CD14-positive monocyte (primary cell): ENCODE results near the gene SPAG9. TPM values are rescaled to one million over a fixed set of nuclear protein-coding genes. Genes with fewer than 3 reads are reported as not detected.

Experiments used
- DNase-seq, 3 donors: peaks; one replicate each; pipeline ENCODE4 v3.0.0-alpha.2; 2011 to 2022
- H2AFZ ChIP-seq: 2 replicates; pipeline ENCODE4 v1.6.0; 2012; ENCODE audit warnings: mild to moderate bottlenecking, low read depth, low read length, inconsistent platforms; ENCODE audit not compliant: insufficient read depth, poor library complexity, severe bottlenecking
- H3K27ac ChIP-seq, 2 donors: 1 replicate in 1 of 2; 2 replicates in 1 of 2; pipeline ENCODE4 v1.5.1; 2012 to 2013; ENCODE audit warnings: low read length in 2 of 2, control low read depth in 1 of 2, inconsistent platforms in 1 of 2, low read depth in 1 of 2, mild to moderate bottlenecking in 1 of 2
- H3K27me3 ChIP-seq, 2 donors: one replicate each; pipeline versions ENCODE4 v1.6.0 to v1.6.1; 2011 to 2013; ENCODE audit warnings: low read length in 2 of 2; ENCODE audit not compliant: control insufficient read depth in 2 of 2, insufficient read depth in 2 of 2
- H3K36me3 ChIP-seq, 2 donors: replicated peaks in 1 of 2; 1 replicate in 1 of 2; 2 replicates in 1 of 2; pipeline versions ENCODE4 v1.5.1 to v1.6.1; 2012 to 2013; ENCODE audit warnings: low read length in 2 of 2, control low read depth in 1 of 2, inconsistent platforms in 1 of 2, mild to moderate bottlenecking in 1 of 2; ENCODE audit not compliant: insufficient read depth in 2 of 2, control insufficient read depth in 1 of 2
- H3K4me1 ChIP-seq, 2 donors: 1 replicate in 1 of 2; 2 replicates in 1 of 2; pipeline versions ENCODE4 v1.5.1 to v1.6.1; 2012 to 2013; ENCODE audit warnings: low read length in 2 of 2, control low read depth in 1 of 2, inconsistent platforms in 1 of 2, mild to moderate bottlenecking in 1 of 2, moderate library complexity in 1 of 2; ENCODE audit not compliant: insufficient read depth in 2 of 2, control insufficient read depth in 1 of 2
- H3K4me2 ChIP-seq: replicated peaks from 2 replicates; pipeline ENCODE3; 2012; ENCODE audit warnings: low read length, moderate library complexity, mild to moderate bottlenecking; ENCODE audit not compliant: poor library complexity, severe bottlenecking; ENCODE audit errors: extremely low read depth
- H3K4me3 ChIP-seq, 3 experiments: fragments of 200-600 bp in 1 of 3; sonication (generic) in 1 of 3; replicated peaks in 1 of 3; 1 replicate in 2 of 3; 2 replicates in 1 of 3; pipeline ENCODE4 v1.5.1; 2011 to 2013; ENCODE audit warnings: low read length in 3 of 3, mild to moderate bottlenecking in 3 of 3, control low read depth in 2 of 3, low read depth in 2 of 3, inconsistent platforms in 1 of 3, moderate library complexity in 1 of 3
- H3K79me2 ChIP-seq: 2 replicates; pipeline ENCODE4 v1.6.0; 2012; ENCODE audit warnings: mild to moderate bottlenecking, control low read depth, inconsistent platforms, low read length, moderate library complexity; ENCODE audit not compliant: insufficient read depth
- H3K9ac ChIP-seq: 2 replicates; pipeline ENCODE4 v1.6.0; 2017; ENCODE audit warnings: low read length, mild to moderate bottlenecking; ENCODE audit not compliant: insufficient read depth, poor library complexity, severe bottlenecking
- H3K9me3 ChIP-seq, 2 donors: replicated peaks in 1 of 2; 1 replicate in 1 of 2; 2 replicates in 1 of 2; pipeline versions ENCODE4 v1.5.1 to v1.6.1; 2012 to 2013; ENCODE audit warnings: low read length in 2 of 2, control low read depth in 1 of 2; ENCODE audit not compliant: control insufficient read depth in 1 of 2, insufficient read depth in 1 of 2
- H4K20me1 ChIP-seq: 2 replicates; pipeline ENCODE4 v1.6.0; 2012; ENCODE audit warnings: mild to moderate bottlenecking, low read length, control low read depth, moderate library complexity; ENCODE audit not compliant: insufficient read depth
- H3K27ac Mint-ChIP-seq, 7 donors: one replicate each; pipeline ENCODE4 v1.8.0; 2020; ENCODE audit warnings: mild to moderate bottlenecking in 7 of 7, mixed read lengths in 7 of 7, moderate library complexity in 6 of 7, inconsistent platforms in 2 of 7
- H3K27me3 Mint-ChIP-seq, 3 donors: one replicate each; pipeline ENCODE4 v1.8.0; 2021 to 2022; ENCODE audit warnings: low read depth in 3 of 3, mild to moderate bottlenecking in 3 of 3, mixed read lengths in 3 of 3, moderate library complexity in 3 of 3, inconsistent platforms in 1 of 3
- H3K36me3 Mint-ChIP-seq, 2 donors: one replicate each; pipeline ENCODE4 v1.8.0; 2020; ENCODE audit warnings: mixed read lengths in 2 of 2, inconsistent platforms in 1 of 2, mild to moderate bottlenecking in 1 of 2
- H3K4me1 Mint-ChIP-seq: one replicate; pipeline ENCODE4 v1.8.0; 2020; ENCODE audit warnings: mild to moderate bottlenecking, mixed read lengths
- H3K4me3 Mint-ChIP-seq, 2 donors: one replicate each; pipeline ENCODE4 v1.8.0; 2020; ENCODE audit warnings: mild to moderate bottlenecking in 2 of 2, mixed read lengths in 2 of 2, moderate library complexity in 1 of 2
- H3K9me3 Mint-ChIP-seq, 7 donors: one replicate each; pipeline ENCODE4 v1.8.0; 2020 to 2022; ENCODE audit warnings: mixed read lengths in 7 of 7, mild to moderate bottlenecking in 6 of 7, moderate library complexity in 6 of 7, inconsistent platforms in 2 of 7
- WGBS: methylation state at CpG from one replicate; pipeline ENCODE4 v1.1.5; 2013; ENCODE audit warnings: missing lambda C conversion rate; ENCODE audit not compliant: insufficient coverage; 5-methylcytosine and 5-hydroxymethylcytosine counted together
- intact Hi-C, 2 donors: fragments of 100-400 bp; cut with micrococcal nuclease; formaldehyde crosslinking; loops; one replicate each; pipeline versions ENCODE4 v1.15.0 to v1.15.1; 2023
- polyA plus RNA-seq, 3 donors: library from polyadenylated mRNA; depleted of rRNA in 1 of 3; unstranded in 2 of 3; stranded (reverse) in 1 of 3; fragments of 300-500 nt in 2 of 3; fragments of >200 nt in 1 of 3; fragmentation: Illumina TruSeq in 2 of 3; gene quantifications; 1 replicate in 2 of 3; 2 replicates in 1 of 3; pipeline ENCODE4 v1.2.3, GENCODE V29; 2012 to 2021
- TF ChIP-seq, protein P1 (sequence below): fragments of 200-600 bp; IDR thresholded peaks from one replicate; pipeline ENCODE4 v1.8.0; 2022; ENCODE audit warnings: antibody characterized with exemption, mild to moderate bottlenecking

The SPAG9 gene
- polyA plus RNA-seq, 3 donors, result 4.9 to 33.1 (median 8.5) TPM

DNA sequence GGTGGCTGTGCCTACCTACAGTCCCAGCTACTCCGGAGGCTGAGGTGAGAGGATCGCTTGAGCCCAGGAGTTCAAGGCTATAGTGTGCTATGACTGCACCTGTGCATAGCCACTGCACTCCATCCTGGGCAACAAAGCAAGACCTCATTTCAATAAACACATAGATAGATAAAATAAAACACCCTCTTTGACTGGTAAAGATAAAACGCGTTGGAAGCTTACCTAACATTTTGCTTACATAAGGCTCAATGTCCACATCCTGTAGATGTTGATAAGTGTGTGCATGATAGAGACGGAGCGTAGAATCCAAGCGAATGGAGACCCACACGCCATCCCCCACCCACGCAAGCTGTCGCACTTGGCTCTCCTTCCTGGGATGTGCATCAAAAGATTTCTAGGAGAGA lies 141.1 kb downstream of the SPAG9 start:
- Histone ChIP-seq H3K4me2 (no peak overlapping the region), H3K9ac (no peak overlapping the region), H3K79me2 (no peaks in the 10 kb centered on the region), H2AFZ (no peak overlapping the region), H3K4me1 (peaks cover 0 to 7% of the 10 kb centered on the region in 2 donors), H3K36me3 (peaks cover 78 to 99% of the 10 kb centered on the region in 2 donors), H3K27ac (no peak overlapping the region), H3K4me3 (no peak overlapping the region), H3K27me3 (no peaks in the 10 kb centered on the region), H3K9me3 (no peaks in the 10 kb centered on the region), H4K20me1 (no peaks in the 10 kb centered on the region)
- Mint-ChIP-seq H3K4me1 (peaks cover 11% of the 10 kb centered on the region), H3K27me3 (no peaks in the 10 kb centered on the region), H3K27ac (peak overlapping the region in 1 of 7 donors; percentile 16), H3K36me3 (peaks cover 82 to 92% of the 10 kb centered on the region in 2 donors), H3K4me3 (no peak overlapping the region), H3K9me3 (no peaks in the 10 kb centered on the region)
- intact Hi-C loops, result no loop called here
- DNase-seq, result no peak
- no CpG with 5 or more reads among the region's 10 CpGs for WGBS
- TF ChIP-seq, protein P1, sequence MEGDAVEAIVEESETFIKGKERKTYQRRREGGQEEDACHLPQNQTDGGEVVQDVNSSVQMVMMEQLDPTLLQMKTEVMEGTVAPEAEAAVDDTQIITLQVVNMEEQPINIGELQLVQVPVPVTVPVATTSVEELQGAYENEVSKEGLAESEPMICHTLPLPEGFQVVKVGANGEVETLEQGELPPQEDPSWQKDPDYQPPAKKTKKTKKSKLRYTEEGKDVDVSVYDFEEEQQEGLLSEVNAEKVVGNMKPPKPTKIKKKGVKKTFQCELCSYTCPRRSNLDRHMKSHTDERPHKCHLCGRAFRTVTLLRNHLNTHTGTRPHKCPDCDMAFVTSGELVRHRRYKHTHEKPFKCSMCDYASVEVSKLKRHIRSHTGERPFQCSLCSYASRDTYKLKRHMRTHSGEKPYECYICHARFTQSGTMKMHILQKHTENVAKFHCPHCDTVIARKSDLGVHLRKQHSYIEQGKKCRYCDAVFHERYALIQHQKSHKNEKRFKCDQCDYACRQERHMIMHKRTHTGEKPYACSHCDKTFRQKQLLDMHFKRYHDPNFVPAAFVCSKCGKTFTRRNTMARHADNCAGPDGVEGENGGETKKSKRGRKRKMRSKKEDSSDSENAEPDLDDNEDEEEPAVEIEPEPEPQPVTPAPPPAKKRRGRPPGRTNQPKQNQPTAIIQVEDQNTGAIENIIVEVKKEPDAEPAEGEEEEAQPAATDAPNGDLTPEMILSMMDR, result no peak

DNA sequence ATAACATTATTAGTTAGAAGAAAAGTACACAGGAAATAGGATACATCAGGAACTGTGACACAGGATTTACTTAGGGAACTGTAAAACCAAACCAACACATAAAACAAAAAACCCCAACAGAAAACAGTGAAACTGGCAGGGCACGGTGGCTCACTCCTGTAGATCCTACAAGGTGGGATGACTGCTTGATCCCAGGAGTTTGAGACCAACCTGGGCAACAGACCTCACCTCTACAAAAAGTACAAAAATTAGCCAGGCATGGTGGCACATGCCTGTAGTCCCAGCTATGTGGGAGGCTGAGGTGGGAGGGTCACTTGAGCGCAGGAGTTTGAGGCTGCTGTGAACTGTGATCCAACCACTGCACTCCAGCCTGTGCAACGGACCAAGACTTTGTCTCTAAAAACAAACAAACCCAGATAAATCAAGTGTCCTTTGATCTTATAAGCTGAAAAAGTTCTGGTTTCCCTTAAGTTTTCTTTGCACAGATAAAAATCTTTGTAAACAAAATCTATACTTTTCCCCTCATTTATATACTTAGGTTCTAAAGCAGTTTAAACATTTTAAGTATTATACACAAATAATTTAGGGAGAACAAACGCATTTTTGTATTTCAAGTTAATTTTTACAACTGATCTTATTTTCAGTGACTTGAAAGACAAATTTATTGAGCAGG lies 143.0 kb downstream of the SPAG9 start:
- peak overlapping the region in 1 of 2 donors; percentile 29 for H3K27ac ChIP-seq
- H3K9me3 Mint-ChIP-seq, result no peaks in the 10 kb centered on the region
- H3K36me3 ChIP-seq, result peaks cover 79 to 99% of the 10 kb centered on the region in 2 donors
- H3K4me1 Mint-ChIP-seq, result peaks cover 13% of the 10 kb centered on the region
- no peaks in the 10 kb centered on the region for H3K9me3 ChIP-seq
- H4K20me1 ChIP-seq, result no peaks in the 10 kb centered on the region
- no peak overlapping the region for H3K4me3 Mint-ChIP-seq
- peaks cover 83 to 93% of the 10 kb centered on the region in 2 donors for H3K36me3 Mint-ChIP-seq
- H3K4me2 ChIP-seq, result no peak overlapping the region
- TF ChIP-seq, protein P1, result no peak
- WGBS, result 83% methylated on average over 1 of the region's 4 CpGs
- H3K9ac ChIP-seq, result no peak overlapping the region
- intact Hi-C loops, result no loop called here
- no peak for DNase-seq
- no peak overlapping the region for H2AFZ ChIP-seq
- no peaks in the 10 kb centered on the region for H3K27me3 Mint-ChIP-seq
- H3K79me2 ChIP-seq, result no peaks in the 10 kb centered on the region
- peaks cover 0 to 7% of the 10 kb centered on the region in 2 donors for H3K4me1 ChIP-seq
- peak overlapping the region in 4 of 7 donors; percentile 46 to 74 (median 60) for H3K27ac Mint-ChIP-seq
- H3K27me3 ChIP-seq, result no peaks in the 10 kb centered on the region
- H3K4me3 ChIP-seq, result no peak overlapping the region
